HG03521 (cell line): Measurements from ENCODE around the gene ITGB5.
"Not testable (repeated sequence)": the region's sequence is repeated elsewhere in the genome, so short reads cannot be mapped to it uniquely, and the experiment has no call there.

Experiments used
- ATAC-seq: cut with Tn5 transposase; IDR thresholded peaks from one replicate; pipeline ENCODE4 v1.9.1; 2021; ENCODE audit warnings: mild to moderate bottlenecking, moderate library complexity; ENCODE audit not compliant: unreplicated experiment

ITGB5 gene

DNA sequence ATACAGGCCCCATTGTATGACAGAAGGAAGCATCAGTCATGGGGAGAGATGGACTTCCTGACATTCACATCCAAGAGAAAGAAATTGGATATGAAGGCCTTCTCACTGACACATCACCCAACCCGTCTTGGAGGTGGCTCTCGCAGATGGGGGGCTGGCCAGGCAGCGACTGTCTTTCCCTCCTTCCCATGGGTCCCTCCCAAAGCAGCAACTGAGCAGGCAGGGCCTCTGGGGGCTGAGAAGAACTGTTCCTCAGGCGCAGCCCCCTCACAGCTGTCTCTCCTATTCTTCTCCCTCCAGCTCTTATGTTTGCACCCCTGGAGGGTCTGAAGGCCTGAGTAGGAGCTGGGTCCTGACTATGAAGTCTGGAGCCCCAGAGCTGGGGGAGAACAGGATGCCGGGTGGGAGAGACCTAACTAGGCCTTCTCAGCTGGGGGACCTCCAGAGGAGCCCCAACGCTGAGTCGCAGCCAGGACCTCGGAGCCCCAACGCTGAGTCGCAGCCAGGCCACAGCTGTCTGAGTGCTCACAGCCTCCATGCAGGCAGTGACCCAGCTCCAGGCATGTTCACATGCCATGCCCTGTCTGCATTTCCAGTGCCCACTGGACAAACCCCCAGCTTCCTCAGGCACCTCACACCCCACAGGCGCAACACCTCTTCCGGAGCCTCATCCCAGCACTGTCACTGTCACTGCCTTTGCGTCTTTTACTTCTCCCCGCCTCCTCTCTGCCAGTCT, 127.3 kb downstream of the ITGB5 start:
- no peak for ATAC-seq

DNA sequence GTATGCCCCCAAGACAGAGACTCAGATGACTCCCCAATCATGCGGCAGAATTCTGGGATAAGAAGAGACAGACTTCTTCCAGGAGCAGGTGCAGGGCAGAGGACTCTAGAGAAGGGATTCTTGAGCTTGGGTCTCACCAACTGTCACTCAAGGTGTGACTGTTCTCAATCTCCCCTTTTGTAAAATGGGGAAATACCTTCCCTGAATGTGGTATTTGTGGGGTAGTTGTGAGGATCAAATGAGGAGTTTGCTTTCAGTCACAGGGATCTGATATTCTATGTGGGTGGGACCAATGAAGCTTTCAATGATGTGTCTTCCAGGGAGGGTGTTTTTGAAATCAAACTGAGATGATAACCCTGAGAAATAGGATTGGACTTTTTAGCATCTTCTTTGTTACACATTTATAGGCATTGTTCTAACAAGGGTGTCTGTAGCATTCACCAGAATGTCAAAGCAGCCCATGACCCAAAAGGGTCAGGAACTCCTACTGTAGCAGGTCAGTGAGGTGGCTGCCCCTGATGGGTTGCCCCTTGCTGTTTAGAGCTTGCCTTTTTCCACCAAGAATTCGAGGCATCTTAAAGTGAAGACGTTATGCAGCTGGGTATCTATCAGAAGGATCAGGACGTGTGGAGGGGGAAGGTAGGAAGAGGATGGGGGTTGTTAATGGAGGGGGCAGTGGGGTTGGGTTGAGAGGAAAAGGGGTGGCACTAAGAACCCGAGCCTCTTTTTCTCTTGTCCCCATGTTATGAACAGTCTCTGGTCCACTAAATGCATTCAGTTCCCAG, 128.1 kb downstream of the ITGB5 start:
- ATAC-seq: no peak

- not testable (repeated sequence) for ATAC-seq
These were observed 129.2 kb downstream of the ITGB5 start for GRCh38 chr3:124757926-124758325.

- no peak for ATAC-seq
These were observed 135.1 kb downstream of the ITGB5 start for GRCh38 chr3:124752051-124752450.

DNA sequence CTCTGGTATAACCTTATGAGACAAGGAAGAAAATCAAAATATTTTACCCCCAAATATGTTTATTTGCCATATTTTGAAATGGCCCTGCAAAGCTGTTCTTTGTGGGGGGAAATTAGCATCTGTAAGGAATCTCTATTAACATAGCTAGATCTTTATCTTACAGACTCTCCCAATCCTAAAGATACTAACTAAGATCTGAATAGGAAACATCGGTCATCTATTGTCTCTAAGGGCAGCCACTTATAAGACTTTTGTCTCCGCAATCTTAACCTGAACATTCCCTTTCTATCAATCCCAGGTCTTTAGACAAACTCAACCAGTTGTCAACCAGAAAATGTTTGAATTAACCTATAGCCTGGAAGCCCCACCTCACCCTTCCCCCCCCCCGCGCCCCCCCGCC, 135.7 kb downstream of the ITGB5 start:
- ATAC-seq: no peak

DNA sequence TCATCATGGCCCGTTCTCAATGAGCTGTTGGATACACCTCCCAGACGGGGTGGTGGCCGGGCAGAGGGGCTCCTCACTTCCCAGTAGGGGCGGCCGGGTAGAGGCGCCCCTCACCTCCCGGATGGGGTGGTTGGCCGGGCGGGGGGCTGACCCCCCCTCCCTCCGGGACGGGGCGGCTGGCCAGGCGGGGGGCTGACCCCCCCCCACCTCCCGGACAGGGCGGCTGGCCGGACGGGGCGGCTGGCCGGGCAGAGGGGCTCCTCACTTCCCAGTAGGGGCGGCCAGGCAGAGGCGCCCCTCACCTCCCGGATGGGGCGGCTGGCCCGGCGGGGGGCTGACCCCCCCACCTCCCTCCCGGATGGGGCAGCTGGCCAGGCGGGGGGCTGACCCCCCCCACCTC, 137.3 kb downstream of the ITGB5 start:
- not testable (repeated sequence) for ATAC-seq

DNA sequence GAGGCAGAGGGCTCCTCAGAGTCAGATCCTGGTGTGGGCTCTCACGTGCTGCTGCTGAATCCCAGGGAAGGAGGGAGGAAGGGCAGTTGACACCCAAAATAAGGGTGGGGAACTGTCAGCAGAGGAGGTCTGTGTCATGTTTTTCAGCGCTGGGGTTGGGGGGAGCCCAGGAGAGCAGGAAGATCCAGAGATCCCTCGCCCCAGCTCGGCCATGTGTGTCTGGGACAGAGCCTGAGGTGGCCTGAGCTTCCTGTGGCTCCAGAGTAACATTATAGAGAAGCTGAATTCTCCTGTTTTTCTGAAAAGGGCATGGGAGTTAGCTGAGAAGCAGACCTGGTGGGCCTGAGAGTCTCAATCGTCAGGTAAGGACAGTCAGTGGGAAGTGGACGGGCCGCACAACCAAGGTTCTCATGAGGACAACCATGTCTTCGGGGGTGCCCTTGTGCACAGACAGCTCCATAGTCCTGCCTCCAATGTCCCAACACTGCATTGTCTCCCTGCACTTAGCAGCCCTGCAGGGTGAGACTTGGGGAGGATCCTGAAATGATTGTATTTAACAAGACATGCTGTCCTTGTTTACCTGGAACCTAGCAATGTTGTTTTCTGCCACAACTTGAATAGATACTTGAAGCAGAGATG, 138.5 kb downstream of the ITGB5 start:
- no peak for ATAC-seq

DNA sequence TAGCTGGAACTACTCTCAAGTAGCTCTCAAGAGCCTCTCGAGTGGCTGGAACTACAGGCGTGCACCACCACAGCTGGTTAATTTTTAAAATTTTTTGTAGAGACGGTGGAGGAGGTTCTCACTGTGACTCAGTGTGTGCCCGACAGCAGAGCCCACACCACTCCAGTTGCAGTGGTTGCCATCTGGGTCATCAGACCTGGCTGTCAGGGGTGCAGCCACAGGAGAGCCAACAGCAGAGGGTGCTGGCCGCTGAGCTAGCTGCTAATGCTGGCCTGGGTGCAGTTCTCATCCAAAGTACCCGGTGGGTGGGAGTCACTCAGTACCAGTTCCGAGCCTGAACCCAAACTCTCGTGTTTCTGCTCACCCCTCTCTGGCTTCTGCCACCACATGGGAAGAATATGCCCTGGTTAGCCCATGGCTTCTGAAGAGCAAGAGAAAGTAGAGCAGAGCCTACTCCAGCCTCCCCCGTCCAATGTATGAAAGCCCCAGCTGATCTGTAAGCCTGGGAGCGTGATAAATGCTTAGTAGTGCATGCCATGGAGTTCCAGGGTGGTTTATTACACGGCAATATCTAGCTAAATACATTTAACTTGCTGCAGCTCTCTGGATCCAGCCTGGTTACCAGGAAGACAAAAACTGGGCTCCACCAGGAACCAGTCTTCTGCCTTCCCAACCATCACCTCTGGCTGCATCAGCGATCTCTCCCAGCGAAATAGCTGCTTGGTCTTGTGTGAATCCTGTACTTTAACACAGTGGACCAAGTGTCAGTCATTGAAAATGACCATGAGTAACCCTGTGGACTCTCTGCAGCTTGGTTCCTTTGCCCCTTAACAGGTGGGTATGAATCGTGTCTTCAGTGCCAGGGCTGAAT, 139.8 kb downstream of the ITGB5 start:
- ATAC-seq: no peak

DNA sequence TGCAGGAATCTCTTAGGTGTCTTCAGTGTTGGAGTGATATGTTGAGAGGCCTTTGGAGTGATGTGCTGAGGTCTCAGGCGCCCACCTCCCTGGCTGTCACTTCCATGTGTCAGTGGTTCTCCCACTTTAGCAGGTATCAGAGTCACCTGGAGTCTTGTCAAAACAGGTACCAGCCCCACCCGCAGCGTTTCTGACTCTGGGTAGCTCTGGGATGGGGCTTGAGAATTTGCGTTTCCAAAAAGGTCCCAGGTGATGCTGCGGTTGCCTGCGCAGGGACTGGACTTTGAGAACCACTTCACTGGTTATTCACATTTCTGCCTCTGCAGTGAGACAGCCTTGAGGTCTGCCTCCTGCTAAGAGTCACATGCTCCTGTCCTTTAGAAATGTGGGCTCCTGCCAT, 141.4 kb downstream of the ITGB5 start:
- ATAC-seq: no peak

- no peak for ATAC-seq
These were observed 146.1 kb downstream of the ITGB5 start for GRCh38 chr3:124741027-124741426.

- no peak for ATAC-seq
These were observed 155.4 kb downstream of the ITGB5 start for GRCh38 chr3:124731760-124732159.

DNA sequence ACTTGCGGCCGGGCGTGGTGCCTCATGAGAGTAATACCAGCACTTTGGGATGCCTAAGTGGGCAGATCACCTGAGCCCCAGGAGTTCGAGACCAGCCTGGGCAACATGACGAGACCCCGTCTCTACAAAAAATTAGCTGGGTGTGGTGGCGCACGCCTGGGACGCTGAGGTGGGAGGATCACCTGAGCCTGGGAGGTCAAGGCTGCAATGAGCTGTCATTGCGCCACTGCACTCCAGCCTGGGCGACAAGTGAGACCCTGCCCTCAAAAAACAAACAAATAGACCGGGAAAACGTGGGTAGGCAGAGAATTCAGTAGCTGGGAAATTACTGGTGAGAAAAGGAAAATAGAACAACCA, 156.2 kb downstream of the ITGB5 start:
- no peak for ATAC-seq

GRCh38 chr3:124730129-124730940, 156.8 kb downstream of the ITGB5 start, which contains the start of gene UMPS:
Gene UMPS, plus strand, starts transcription at chr3:124730452. Its CDS starts 20 bp downstream, at chr3:124730472.
- ATAC-seq: peak; percentile 96

DNA sequence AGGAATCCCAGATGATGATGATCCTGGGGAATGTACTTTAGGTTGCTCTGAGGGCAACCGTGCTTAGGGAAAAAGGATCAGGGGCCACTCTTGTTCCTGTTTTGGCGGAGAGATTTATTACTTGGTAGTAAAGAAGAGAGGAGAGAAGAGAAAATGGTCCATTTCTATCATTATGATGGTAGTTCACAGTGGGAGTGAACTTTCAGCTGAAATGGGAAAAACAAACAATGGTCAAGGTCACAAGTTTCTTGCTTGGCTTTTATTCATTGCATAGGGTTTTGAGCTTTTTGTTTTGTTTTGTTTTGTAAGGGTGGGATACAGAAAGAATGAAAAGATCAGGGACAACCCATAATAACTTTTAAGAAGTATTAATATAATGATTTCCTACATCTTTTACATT, 164.6 kb downstream of the ITGB5 start:
- no peak for ATAC-seq

DNA sequence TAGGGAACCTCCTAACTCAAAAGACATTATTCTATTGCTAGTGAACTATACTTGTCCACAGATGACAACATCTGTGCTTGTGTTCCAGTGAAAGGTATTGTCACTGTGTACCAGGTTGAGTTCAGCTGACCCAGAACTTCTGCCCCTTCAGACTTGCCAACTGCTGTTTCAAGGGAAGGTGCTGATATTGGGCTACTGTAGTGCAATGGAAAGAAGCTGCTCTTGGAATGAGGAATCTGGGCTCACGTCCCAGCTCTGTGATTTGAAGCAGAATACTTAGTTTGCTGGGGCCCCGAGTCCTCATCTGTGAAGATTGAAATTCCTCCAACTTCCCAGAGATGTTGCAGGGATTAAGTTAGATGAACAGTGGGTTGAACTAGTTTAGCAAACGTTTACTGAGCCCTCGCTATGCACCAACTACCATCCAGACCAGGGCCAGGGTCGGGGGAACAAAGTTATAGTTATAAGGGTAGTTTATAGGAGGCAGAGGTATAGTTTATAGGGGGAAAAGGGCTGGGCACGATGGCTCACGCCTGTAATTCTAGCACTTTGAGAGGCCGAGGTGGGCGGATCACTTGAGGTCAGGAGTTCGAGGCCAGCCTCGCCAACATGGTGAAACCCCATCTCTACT, 172.8 kb downstream of the ITGB5 start:
- no peak for ATAC-seq
